GM18511 (cell line): ENCODE results near the gene TCHH.
"Not testable (repeated sequence)": the region's sequence is repeated elsewhere in the genome, so short reads cannot be mapped to it uniquely, and the experiment has no call there.

Experiments
- ATAC-seq: cut with Tn5 transposase; IDR thresholded peaks from one replicate; pipeline ENCODE4 v1.9.1; 2021; ENCODE audit warnings: mild to moderate bottlenecking, moderate library complexity; ENCODE audit not compliant: unreplicated experiment

Gene TCHH

DNA sequence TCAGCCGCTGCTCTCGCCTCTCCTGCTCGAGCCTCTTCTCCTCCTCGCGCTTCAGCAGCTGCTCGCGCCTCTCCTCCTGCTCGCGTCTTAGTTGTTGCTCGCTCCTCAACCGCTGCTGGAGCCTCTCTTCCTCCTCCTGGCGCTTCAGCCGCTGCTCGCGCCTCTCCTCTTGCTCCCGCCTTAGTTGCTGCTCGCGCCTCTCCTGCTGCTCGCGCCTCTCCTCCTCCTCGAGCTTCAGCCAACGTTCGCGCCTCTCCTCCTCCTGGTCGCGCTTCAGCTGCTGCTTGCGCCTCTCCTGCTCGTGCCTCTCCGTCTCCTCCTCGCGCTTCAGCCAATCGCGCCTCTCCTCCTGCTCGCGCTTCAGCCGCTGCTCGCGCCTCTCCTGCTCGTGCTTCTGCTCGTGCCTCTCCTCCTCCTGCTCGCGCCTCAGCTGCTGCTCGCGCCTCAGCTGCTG, 3.7 kb downstream of the TCHH start:
- ATAC-seq: no peak

- ATAC-seq: no peak
Observed at GRCh38 chr1:152110860-152111514, 4.3 kb downstream of the TCHH start.

GRCh38 chr1:152110365-152110859, 4.8 kb downstream of the TCHH start:
- ATAC-seq: no peak

- ATAC-seq: no peak
Observed at GRCh38 chr1:152109998-152110294, 5.3 kb downstream of the TCHH start.

DNA sequence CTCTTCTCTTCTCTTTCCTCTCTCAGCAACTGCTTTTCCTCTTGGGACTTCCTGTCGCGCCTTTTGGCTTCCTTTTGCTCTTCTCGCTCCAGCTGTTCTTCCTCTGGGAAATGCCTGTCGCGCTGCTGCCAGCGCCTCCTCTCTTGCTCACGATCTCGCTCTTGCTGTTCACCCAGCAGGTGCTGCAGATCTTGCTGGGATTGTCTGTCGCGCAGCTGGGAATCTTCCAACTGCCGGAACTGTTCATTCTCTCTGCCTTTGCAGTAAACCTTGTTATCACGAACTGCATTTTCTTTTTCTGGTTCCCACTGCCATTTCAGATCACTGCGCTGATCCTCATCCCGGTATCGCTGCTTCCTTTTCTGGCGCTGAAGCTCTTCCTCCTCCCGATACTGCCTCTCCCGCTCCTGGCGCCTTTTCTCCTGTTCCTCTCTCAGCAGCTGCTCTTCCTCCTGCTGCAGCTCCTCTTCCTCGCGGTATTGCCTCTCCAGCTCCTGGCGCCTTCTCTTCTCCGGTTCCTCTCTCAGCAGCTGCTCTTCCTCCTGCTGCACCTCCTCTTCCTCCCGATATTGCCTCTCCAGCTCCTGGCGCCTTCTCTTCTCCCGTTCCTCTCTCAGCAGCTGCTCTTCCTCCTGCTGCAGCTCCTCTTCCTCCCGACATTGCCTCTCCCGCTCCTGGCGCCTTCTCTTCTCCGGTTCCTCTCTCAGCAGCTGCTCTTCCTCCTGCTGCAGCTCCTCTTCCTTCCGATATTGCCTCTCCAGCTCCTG, 5.8 kb downstream of the TCHH start:
- ATAC-seq: no peak

DNA sequence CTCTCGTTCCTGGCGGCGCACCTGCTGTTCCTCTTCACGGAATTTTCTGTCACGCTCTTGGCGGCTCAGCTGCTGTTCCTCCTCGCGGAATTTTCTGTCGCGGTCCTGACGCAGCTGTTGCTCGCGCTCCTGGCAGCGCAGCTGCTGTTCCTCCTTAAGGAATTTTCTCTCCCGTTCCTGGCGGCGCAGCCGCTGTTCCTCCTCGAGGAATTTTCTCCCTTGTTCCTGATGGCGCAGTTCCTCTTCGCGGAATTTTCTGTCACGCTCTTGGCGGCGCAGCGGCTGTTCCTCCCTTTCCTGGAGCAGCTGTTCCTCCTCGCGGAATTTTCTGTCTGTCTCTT, 6.4 kb downstream of the TCHH start:
- ATAC-seq: no peak

GRCh38 chr1:152107984-152108881, 7.0 kb downstream of the TCHH start:
- no peak for ATAC-seq

GRCh38 chr1:152107031-152107983, 7.9 kb downstream of the TCHH start:
- no peak for ATAC-seq

DNA sequence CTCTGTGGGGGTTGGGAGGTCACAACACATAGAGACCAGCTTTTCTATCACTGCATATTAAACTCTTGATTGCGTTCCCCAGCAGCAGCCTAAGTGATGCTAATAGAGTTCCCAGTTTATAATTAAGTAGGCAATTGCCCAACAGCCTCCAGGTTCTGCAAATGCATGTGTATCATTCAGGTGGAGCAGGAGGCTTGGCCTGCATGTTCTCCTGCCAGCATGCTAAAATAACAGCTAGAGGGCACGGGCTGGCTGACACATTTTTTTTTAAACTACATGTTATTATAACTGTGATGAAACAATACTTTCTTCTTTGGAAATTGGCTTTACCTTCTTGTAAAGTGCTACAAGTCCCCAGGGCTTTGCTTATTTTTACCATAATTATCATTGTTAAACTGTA, 10.4 kb downstream of the TCHH start:
- no peak for ATAC-seq

DNA sequence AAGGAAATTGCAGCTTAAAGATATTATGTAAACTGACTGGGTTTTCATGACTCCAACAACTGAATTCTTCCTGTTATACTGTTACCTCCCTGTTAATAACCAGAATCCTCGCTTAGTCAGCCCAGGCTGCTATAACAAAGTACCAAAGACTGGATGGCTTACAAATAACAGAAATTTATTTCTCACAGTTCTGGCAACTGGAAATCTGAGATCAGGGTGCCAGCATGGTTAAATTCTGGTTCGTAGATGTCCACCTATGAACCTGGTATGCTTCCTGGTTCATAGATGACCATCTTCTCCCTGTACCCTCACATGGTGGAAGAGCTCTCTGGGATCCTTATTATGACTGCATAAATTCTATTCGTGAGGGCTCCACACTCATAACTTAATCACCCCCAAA, 18.3 kb downstream of the TCHH start:
- ATAC-seq: no peak

DNA sequence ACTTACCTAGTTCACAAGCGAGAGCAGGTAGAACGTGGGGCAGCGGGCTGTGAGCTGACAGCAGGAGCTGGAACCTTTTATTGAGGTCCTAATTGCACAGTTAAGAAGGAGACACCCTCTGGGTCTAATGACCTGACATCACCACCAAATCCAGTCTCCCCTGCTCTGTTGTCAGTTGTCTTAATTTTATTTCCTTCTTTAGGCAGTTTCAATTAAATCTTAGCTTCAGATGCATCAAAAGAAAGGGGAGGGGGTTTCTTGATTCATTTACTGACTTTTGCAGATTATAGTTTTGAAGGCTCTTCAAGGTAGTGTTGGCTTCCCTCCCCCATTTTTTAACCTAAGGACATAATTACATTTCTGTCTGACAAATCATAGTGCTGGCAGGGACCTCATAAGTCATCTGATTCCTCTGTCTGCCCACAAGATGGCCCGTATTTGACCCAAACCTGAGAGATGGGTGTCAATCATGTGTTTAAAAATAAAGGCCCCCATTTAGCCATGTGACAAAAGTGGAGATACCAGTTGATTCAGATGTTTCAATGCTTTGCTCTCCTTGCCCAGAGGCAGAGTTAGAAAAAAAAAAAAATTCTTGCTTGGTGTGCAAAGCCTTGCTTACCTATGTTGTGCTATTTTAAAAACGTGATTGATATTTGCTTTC, 26.1 kb downstream of the TCHH start, which contains the start of gene TCHHL1:
Gene TCHHL1 (minus strand): TSS at position 51 of the 661 bp plus-strand sequence. CDS start 921 bp downstream, outside the sequence.
- no peak for ATAC-seq

DNA sequence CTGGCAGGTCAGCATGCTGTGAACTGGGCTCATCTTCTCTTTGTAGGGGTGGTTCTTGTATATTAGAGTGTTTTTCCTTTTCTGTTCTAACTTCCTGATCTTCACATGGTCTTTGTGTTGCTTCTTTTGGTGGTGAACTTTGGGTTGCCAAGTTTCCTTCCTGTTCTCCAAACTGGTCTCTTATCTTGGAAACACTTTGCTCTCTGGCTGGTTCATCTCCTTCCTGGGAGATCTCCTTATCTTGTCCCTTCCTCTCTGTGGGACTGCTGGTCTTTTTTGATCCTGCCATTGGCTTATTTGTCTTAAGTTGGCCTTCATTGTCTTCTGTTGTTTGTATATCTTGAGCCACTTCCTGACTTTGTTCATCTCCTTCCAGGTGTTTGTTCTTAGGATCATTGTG, 28.5 kb downstream of the TCHH start:
- ATAC-seq: no peak

DNA sequence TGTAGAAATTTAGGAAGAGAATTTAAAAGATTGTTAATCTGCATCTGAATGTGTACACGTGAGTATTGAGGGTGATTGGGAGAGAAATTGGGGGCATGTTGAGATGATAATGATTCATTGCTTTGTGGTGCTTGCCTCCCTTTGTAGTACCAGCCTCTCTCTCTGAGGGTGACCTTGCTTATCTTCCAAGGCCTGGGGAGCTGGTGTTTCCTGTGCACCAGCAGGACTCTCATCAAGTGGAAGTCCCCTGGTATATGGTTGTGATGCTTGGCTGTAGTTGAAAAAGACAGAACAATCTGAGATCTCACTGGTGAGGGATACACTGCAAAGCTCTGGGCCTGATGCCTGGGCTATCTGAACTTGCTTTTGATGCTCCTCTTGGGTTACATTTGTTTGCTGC, 30.4 kb downstream of the TCHH start:
- ATAC-seq: no peak

DNA sequence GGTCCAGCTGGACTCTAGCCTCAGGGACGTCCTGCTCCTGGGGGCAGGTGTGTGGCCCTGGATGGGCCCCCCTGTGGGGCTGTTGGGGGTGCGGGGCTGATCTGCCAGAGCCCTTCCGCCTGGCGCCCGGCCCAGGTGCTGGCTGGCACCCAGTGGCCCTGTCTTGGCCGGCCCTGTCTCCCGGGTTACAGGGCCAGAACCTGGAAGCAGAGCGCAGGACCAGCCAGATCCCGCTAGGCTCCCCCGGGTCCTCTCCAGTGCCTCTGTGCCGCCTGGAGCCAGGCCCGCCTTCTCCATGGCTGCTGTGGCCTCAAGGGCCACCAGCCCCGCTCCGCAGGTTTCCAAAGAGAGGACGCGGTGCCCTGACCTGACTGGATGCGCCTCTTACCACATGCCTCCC, 34.2 kb downstream of the TCHH start:
- ATAC-seq: not testable (repeated sequence)

- ATAC-seq: not testable (repeated sequence)
Observed at GRCh38 chr1:152080494-152080893, 34.8 kb downstream of the TCHH start.

GRCh38 chr1:152078831-152079441, 36.3 kb downstream of the TCHH start:
- no peak for ATAC-seq

GRCh38 chr1:152072311-152072710, 42.9 kb downstream of the TCHH start:
- ATAC-seq: no peak

DNA sequence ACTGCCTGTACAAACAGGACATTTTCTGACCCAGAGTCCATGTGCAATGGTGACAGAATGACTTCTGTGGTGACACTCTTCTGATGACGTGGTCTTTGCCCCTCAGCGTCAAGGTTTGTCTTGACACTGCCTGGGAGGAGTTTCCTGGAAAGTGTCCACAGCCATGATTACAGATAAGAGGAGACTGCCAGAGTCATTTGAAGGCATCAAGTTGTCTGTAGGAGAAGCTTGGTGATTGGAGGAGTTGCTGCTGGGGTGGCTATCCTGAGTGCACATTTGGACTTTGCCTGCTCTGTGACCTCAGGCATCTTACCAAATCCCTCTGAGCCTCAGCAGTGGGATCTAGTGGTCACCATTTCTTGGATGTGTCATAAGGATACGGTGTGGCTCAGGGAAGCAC, 44.1 kb downstream of the TCHH start:
- ATAC-seq: no peak

- no peak for ATAC-seq
Observed at GRCh38 chr1:152067929-152068328, 47.3 kb downstream of the TCHH start.
